Measurements from ENCODE around the gene SLC25A19. TPM values are rescaled to one million over a fixed set of nuclear protein-coding genes. Genes with fewer than 3 reads are reported as not detected.

The SLC25A19 gene
- total RNA-seq, 1 experiment from 2014 or later, result 17.8 TPM

DNA sequence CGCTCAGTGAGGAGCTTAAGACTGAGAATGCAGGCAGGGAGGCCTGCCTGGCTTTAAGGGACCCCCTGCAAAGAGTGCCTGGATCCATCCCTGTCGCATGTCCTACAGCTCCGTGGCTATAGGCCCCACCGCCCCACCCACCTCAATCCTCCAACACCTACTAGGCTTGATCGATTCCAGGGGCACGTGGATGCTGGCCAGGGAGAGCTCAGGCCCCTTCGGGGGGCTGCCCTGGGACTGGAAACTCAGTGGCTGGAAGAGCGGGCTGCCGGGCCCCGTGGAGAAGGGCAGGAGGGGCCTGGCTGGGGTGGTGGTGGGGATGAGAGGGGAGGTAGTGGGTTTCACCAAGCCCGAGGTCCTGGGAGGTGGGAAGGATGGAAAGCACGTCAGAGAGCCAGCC, 50.0 kb downstream of the SLC25A19 start:
- Histone ChIP-seq H3K36me3 (peaks cover 89% of the 10 kb centered on the region), H3K4me3 (no peak overlapping the region), H3K27me3 (no peaks in the 10 kb centered on the region), H3K9me3 (no peaks in the 10 kb centered on the region)
- DNase-seq, result no peak

DNA sequence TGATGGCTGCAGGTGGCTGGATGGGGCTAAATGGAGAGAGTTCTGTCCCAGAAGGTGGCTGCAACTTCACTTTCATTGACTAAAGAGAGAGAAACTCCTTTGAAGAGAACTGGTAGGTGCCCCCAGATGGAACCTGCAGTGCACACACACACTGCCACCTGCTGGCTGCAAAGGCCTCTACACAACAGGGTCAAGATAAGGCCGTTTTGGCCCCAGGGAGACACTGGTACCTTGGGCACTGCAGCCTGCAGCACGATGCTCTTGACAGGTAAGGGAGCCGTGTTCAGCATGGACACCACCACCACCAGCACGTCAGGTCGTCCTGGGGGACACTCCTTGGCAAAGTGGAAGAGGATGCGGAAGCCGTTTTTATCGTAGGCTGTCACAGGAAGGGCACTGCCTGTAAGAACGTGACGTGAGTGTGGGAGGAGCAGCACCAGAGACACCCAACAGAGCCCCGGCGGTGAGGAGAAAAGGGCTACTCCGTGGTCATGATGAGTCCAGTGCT, 50.5 kb downstream of the SLC25A19 start:
- H3K9me3 ChIP-seq, result no peaks in the 10 kb centered on the region
- H3K27me3 ChIP-seq, result no peaks in the 10 kb centered on the region
- H3K36me3 ChIP-seq, result peaks cover 88% of the 10 kb centered on the region
- H3K4me3 ChIP-seq, result no peak overlapping the region
- peak; percentile 58 for DNase-seq

DNA sequence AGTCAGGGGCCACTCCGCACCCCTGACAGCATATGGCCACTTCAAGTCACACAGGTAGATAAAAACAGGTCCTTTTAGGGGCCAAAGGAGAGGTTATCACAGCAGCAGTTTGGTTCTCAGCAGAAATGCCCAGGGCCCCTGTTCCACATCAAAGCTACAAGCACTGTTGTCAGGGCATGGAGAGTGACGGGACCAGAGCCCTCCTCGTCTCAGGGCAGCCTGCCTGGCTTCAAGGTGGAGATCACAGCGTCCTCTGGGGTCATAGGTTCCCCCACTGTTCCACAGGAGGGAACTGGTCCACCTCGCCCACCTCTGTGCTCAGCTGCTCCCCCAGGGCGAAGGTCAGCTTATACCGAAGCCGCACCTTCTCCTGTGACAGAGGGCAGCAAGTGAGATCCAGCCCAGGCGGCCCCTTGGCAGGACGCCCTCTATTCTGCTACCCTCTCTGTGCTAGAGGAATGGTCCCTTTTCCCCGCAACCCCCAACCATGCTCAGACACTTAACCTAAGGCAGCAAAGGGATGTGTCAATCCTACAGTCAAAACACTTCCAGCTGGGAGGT, 51.1 kb downstream of the SLC25A19 start:
- H3K27me3 ChIP-seq, result no peaks in the 10 kb centered on the region
- H3K4me3 ChIP-seq, result no peak overlapping the region
- H3K9me3 ChIP-seq, result no peaks in the 10 kb centered on the region
- peaks cover 86% of the 10 kb centered on the region for H3K36me3 ChIP-seq
- no peak for DNase-seq

DNA sequence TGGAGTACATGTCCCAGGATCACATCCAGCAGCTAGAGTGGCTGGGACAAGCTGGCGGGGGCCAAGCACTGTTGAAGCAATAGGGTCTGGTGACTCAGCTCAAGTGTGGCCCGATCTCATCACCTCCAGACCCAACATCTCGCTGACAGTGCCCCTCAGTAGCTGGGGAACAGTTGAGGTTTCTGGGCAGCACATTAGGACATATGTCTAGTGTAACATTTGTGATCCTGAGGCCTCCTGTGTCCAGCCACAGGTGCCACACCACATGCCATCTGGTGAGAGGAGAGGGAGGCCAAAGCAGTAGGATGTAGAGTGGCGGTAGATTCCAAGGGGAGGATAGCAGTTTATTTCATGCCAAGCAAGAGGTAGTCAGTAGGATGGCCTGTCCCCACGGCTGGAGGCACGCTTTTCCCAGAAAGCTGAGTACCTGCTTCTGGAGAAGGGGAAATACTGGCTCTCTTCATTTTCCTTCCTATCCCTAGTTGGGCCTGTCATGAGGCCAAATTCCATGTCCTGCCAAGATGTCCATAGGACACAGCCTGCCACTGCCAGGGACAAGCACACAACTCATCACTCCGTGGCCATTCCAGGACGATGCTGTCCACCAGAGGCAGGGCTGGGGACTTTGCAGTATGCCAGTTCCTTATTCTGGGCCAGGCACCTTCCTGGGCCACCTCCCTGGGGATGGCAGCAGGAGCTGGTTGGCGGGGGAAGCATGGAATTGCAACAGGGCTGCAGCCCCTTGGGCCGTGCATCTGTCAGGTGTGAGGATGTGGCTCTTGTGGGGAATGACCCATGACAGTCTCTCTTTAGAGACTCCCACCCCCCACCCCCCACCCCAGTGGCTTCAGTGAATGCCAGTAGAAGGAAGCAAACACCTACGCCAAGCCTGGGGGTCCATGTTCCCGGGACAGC, 51.9 kb downstream of the SLC25A19 start:
- DNase-seq, result no peak
- H3K9me3 ChIP-seq, result no peaks in the 10 kb centered on the region
- H3K4me3 ChIP-seq, result no peak overlapping the region
- peaks cover 86% of the 10 kb centered on the region for H3K36me3 ChIP-seq
- H3K27me3 ChIP-seq, result no peaks in the 10 kb centered on the region

DNA sequence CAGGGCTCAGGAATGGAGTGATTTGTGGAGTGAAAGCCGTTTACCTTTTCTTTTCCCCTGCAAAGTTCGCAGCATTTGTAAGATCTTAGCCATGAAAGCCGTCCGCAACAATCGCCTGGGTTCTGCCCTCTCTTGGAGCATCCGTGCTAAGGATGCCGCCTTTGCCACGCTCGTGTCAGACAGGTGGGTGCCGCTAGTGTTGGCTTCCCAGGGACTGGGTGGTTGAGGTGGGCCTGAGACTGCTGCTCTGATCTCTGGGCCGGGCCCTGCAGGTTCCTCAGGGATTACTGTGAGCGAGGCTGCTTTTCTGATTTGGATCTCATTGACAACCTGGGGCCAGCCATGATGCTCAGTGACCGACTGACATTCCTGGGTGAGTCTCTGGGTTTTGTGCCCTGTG, 56.4 kb downstream of the SLC25A19 start:
- peaks cover 84% of the 10 kb centered on the region for H3K36me3 ChIP-seq
- H3K27me3 ChIP-seq, result no peaks in the 10 kb centered on the region
- no peak for DNase-seq
- no peaks in the 10 kb centered on the region for H3K9me3 ChIP-seq
- no peak overlapping the region for H3K4me3 ChIP-seq

DNA sequence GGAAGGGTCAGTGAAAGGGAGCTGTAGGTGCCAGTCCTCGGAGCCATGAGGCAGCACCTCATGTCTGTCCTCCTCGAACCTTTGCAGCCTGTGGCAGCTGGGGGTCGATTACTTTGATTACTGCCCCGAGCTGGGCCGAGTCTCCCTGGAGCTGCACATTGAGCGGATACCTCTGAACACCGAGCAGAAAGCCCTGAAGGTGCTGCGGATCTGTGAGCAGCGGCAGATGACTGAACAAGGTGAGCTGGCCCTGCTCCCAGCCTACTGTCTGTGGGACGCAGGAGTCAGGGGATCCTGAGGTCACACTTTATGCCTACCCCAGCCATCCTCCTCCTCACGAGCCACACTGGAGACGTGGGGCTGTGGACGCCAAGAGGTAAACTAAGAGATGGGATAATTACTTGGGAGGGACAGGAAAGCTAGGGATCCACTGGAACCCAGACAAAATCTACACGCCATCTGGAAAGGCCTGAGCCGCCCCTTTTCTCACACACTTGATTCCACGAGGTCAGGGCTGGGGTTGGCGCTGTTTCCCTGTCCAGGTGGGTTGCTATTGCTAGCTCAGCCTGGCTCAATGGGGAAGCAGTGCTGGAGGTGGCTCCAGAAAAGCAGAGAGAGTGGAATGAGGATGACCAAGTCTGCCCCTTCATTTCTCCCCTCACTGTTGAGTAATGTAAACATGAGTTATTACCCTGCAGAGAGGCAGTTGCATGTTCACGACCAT, 57.3 kb downstream of the SLC25A19 start:
- Histone ChIP-seq H3K27me3 (no peaks in the 10 kb centered on the region), H3K4me3 (no peak overlapping the region), H3K36me3 (peaks cover 80% of the 10 kb centered on the region), H3K9me3 (no peaks in the 10 kb centered on the region)
- DNase-seq, result no peak

DNA sequence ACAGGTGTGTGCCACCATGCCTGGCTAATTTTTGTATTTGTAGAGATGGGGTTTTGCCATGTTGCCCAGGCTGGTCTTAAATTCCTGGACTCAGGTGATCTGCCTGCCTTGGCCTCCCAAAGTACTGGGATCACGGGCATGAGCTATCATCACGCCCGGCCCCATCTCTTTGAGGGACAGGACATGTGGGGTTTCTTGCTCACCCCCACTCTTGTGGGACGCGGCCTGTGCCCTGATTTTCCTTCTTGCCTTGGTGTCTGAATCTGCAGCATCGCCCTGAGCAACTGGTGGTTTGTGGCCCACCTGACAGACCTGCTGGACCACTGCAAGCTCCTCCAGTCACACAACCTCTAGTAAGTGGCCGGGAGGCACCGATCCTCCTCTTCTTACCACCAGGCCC, 58.2 kb downstream of the SLC25A19 start:
- H3K36me3 ChIP-seq, result peaks cover 81% of the 10 kb centered on the region
- no peaks in the 10 kb centered on the region for H3K9me3 ChIP-seq
- no peak for DNase-seq
- H3K4me3 ChIP-seq, result no peak overlapping the region
- H3K27me3 ChIP-seq, result no peaks in the 10 kb centered on the region

DNA sequence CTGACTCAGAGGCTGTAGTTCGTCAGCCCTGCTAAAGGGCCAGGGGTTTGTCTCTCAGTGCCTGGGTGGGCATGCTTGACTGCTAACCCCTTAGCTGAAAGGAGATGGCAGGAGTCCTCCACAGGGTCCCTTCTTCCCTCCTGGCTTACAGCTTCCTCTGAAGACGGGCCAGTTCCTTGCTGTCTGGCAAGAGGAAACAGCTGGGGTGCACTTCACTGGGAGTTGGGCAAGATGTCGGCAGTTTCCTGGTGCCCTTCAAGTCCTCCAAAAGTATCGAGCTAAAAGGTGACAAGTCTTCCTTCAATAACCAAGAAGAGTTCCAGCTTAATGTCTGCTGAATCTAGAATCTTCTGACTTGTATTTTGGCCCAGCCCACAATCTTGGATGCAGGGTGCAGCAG, 60.4 kb downstream of the SLC25A19 start:
- H3K27me3 ChIP-seq, result no peaks in the 10 kb centered on the region
- DNase-seq, result no peak
- H3K36me3 ChIP-seq, result peaks cover 80% of the 10 kb centered on the region
- H3K4me3 ChIP-seq, result no peak overlapping the region
- H3K9me3 ChIP-seq, result no peaks in the 10 kb centered on the region

DNA sequence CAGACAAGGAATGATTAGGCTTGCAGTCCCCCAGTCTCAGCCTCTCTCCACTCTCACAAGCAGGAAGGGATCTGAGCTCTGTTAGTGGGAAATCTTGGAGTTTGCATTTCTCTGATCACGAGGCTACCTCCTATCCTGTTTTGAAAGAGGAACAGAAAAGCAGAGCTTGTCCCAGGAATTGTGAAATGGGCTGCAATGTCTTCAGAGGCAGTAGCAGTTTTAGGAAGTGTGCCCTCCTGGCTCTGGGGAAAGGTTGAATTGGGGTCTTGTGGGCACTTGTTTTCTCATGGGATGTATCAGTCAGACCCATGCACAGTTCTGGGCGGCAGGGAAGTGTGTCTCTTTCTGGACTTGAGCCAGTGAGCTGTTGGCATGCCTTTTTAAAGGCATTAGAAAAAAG, 60.9 kb downstream of the SLC25A19 start:
- H3K36me3 ChIP-seq, result peaks cover 82% of the 10 kb centered on the region
- DNase-seq, result no peak
- H3K27me3 ChIP-seq, result no peaks in the 10 kb centered on the region
- no peak overlapping the region for H3K4me3 ChIP-seq
- H3K9me3 ChIP-seq, result no peaks in the 10 kb centered on the region

DNA sequence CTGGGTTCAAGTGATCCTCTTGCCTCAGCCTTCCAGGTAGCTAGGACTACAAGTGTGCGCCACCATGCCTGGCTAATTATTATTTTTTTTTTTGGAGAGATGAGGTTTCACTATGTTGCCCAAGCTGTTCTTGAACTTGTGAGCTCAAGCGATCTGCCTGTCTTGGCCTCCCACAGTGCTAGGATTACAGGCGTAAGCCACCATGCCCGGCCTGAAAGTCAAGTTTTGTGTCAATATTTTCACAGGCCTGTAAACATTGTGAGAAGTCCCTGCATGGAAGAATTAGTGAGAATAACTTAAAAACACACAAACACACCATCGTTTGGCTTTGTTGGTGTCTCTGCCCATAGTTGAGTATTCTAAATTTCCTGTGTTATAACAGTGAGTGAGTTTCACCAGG, 61.5 kb downstream of the SLC25A19 start:
- Histone ChIP-seq H3K4me3 (no peak overlapping the region), H3K9me3 (no peaks in the 10 kb centered on the region), H3K27me3 (no peaks in the 10 kb centered on the region), H3K36me3 (peaks cover 83% of the 10 kb centered on the region)
- no peak for DNase-seq

DNA sequence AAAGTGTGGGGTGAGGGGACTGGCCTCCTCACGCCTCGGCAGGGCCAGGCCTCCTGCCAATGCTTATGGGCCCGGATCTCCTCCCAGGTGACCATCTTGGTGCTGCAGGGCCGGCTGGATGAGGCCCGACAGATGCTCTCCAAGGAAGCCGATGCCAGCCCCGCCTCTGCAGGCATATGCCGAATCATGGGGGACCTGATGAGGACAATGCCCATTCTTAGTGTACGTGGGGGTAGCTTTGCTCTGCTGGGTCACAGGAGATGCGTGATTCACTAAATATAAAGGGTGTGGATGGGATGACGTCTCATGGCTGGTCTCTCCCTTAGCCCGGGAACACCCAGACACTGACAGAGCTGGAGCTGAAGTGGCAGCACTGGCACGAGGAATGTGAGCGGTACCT, 64.2 kb downstream of the SLC25A19 start:
- no peaks in the 10 kb centered on the region for H3K27me3 ChIP-seq
- H3K9me3 ChIP-seq, result no peaks in the 10 kb centered on the region
- DNase-seq, result no peak
- H3K4me3 ChIP-seq, result no peak overlapping the region
- peaks cover 82% of the 10 kb centered on the region for H3K36me3 ChIP-seq

Other genes starting within 250 kb of the SLC25A19 start
- 296 and 323 TPM in 2 replicates for gene ATP5PD, start 242.5 kb downstream of the SLC25A19 start, total RNA-seq (2014; rRNA removed; shearing (Covaris generic); ENCODE audit: low replicate concordance)
- 15.6 and 17.0 TPM in 2 replicates for gene KCTD2, start 242.2 kb downstream of the SLC25A19 start, total RNA-seq (2014; rRNA removed; shearing (Covaris generic); ENCODE audit: low replicate concordance)
- 0.12 and 0.33 TPM in 2 replicates for gene SLC16A5, start 201.5 kb downstream of the SLC25A19 start, total RNA-seq (2014; rRNA removed; shearing (Covaris generic); ENCODE audit: low replicate concordance)
- 12.0 and 15.1 TPM in 2 replicates for gene ARMC7, start 179.5 kb downstream of the SLC25A19 start, total RNA-seq (2014; rRNA removed; shearing (Covaris generic); ENCODE audit: low replicate concordance)
- 29.1 and 92.2 TPM in 2 replicates for gene NT5C, start 157.7 kb downstream of the SLC25A19 start, total RNA-seq (2014; rRNA removed; shearing (Covaris generic); ENCODE audit: low replicate concordance)
- 117 and 285 TPM in 2 replicates for gene JPT1, start 134.9 kb downstream of the SLC25A19 start, total RNA-seq (2014; rRNA removed; shearing (Covaris generic); ENCODE audit: low replicate concordance)
- 145 and 181 TPM in 2 replicates for gene SUMO2, start 106.5 kb downstream of the SLC25A19 start, total RNA-seq (2014; rRNA removed; shearing (Covaris generic); ENCODE audit: low replicate concordance)
- 75.0 and 100 TPM in 2 replicates for gene NUP85, start 83.8 kb downstream of the SLC25A19 start, total RNA-seq (2014; rRNA removed; shearing (Covaris generic); ENCODE audit: low replicate concordance)
- 5.8 and 9.2 TPM in 2 replicates for gene GGA3, start 27.8 kb downstream of the SLC25A19 start, total RNA-seq (2014; rRNA removed; shearing (Covaris generic); ENCODE audit: low replicate concordance)
- gene MRPS7, start 27.6 kb downstream of the SLC25A19 start, total RNA-seq (2014; rRNA removed; shearing (Covaris generic); ENCODE audit: low replicate concordance), result 78.0 and 101 TPM in 2 replicates
- 4.4 and 18.2 TPM in 2 replicates for gene MIF4GD, start 18.2 kb downstream of the SLC25A19 start, total RNA-seq (2014; rRNA removed; shearing (Covaris generic); ENCODE audit: low replicate concordance)
- 110 and 134 TPM in 2 replicates for gene GRB2, start 116.2 kb upstream of the SLC25A19 start, total RNA-seq (2014; rRNA removed; shearing (Covaris generic); ENCODE audit: low replicate concordance)
- 10.7 and 12.5 TPM in 2 replicates for gene TMEM94, start 167.2 kb upstream of the SLC25A19 start, total RNA-seq (2014; rRNA removed; shearing (Covaris generic); ENCODE audit: low replicate concordance)
- gene CASKIN2, start 226.1 kb upstream of the SLC25A19 start, total RNA-seq (2014; rRNA removed; shearing (Covaris generic); ENCODE audit: low replicate concordance), result 3.9 and 7.8 TPM in 2 replicates
- gene TSEN54, start 227.1 kb upstream of the SLC25A19 start, total RNA-seq (2014; rRNA removed; shearing (Covaris generic); ENCODE audit: low replicate concordance), result 34.6 and 83.8 TPM in 2 replicates
- 0.39 and 3.9 TPM in 2 replicates for gene LLGL2, start 236.3 kb upstream of the SLC25A19 start, total RNA-seq (2014; rRNA removed; shearing (Covaris generic); ENCODE audit: low replicate concordance)

Data from MG63 (cell line).